ENCODE measurements around the gene GOLPH3L. TPM values are rescaled to one million over a fixed set of nuclear protein-coding genes. Genes with fewer than 3 reads are reported as not detected.
A peak's percentile ranks its signal among the peaks of the same experiment; 100 is the strongest.

The GOLPH3L gene
- total RNA-seq, 1 experiment from 2014 or later = 19.6 TPM

- no peaks in the 10 kb centered on the region for H3K27me3 ChIP-seq (ENCODE audit: control insufficient read depth, insufficient read depth, low read length)
- H3K9me3 ChIP-seq (ENCODE audit: control insufficient read depth, insufficient read depth, low read depth, low read length) = no peaks in the 10 kb centered on the region
- intact Hi-C loops (cut with micrococcal nuclease; ENCODE audit: unreplicated experiment) = loop anchor here (5.0 kb wide), 1 partner anchor 33 kb away; the partner anchor contains the start of gene MCL1
- no peak overlapping the region for H3K4me3 ChIP-seq (ENCODE audit: low read depth in 2 of 2, low read length in 2 of 2)
- peaks cover 17% of the 10 kb centered on the region for H3K4me1 ChIP-seq (ENCODE audit: control insufficient read depth, insufficient read depth, low read length)
- DNase-seq (ENCODE audit: low read depth, low spot score) (no peak), ATAC-seq (no peak)
- CTCF ChIA-PET = no interaction called here
- TF ChIP-seq POLR2AphosphoS5 (IDR thresholded peaks at IDR 0.05; ENCODE audit: low read depth, low read length) (no peak), TCF7L2 (IDR thresholded peaks at IDR 0.05; ENCODE audit: low read depth, low read length) (no peak), SIN3A (IDR thresholded peaks at IDR 0.05; ENCODE audit: borderline replicate concordance, insufficient read depth, low read depth, low read length) (no peak)
- TF ChIP-seq, protein P1, sequence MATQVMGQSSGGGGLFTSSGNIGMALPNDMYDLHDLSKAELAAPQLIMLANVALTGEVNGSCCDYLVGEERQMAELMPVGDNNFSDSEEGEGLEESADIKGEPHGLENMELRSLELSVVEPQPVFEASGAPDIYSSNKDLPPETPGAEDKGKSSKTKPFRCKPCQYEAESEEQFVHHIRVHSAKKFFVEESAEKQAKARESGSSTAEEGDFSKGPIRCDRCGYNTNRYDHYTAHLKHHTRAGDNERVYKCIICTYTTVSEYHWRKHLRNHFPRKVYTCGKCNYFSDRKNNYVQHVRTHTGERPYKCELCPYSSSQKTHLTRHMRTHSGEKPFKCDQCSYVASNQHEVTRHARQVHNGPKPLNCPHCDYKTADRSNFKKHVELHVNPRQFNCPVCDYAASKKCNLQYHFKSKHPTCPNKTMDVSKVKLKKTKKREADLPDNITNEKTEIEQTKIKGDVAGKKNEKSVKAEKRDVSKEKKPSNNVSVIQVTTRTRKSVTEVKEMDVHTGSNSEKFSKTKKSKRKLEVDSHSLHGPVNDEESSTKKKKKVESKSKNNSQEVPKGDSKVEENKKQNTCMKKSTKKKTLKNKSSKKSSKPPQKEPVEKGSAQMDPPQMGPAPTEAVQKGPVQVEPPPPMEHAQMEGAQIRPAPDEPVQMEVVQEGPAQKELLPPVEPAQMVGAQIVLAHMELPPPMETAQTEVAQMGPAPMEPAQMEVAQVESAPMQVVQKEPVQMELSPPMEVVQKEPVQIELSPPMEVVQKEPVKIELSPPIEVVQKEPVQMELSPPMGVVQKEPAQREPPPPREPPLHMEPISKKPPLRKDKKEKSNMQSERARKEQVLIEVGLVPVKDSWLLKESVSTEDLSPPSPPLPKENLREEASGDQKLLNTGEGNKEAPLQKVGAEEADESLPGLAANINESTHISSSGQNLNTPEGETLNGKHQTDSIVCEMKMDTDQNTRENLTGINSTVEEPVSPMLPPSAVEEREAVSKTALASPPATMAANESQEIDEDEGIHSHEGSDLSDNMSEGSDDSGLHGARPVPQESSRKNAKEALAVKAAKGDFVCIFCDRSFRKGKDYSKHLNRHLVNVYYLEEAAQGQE (IDR thresholded peaks at IDR 0.05; ENCODE audit: insufficient read depth in 1 of 2, low read depth in 2 of 2, low read length in 1 of 2) = no peak
- TF ChIP-seq, protein P2, sequence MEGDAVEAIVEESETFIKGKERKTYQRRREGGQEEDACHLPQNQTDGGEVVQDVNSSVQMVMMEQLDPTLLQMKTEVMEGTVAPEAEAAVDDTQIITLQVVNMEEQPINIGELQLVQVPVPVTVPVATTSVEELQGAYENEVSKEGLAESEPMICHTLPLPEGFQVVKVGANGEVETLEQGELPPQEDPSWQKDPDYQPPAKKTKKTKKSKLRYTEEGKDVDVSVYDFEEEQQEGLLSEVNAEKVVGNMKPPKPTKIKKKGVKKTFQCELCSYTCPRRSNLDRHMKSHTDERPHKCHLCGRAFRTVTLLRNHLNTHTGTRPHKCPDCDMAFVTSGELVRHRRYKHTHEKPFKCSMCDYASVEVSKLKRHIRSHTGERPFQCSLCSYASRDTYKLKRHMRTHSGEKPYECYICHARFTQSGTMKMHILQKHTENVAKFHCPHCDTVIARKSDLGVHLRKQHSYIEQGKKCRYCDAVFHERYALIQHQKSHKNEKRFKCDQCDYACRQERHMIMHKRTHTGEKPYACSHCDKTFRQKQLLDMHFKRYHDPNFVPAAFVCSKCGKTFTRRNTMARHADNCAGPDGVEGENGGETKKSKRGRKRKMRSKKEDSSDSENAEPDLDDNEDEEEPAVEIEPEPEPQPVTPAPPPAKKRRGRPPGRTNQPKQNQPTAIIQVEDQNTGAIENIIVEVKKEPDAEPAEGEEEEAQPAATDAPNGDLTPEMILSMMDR (IDR thresholded peaks at IDR 0.05) = no peak
- H3K36me3 ChIP-seq (ENCODE audit: control insufficient read depth, insufficient read depth, low read length) = no peaks in the 10 kb centered on the region
- no TSS peak for BruUV-seq (replicated peaks)
- no peak overlapping the region for H3K27ac ChIP-seq (ENCODE audit: low read length)
- POLR2A ChIA-PET = interaction anchor here (0.6 kb wide), 1 partner anchor 688 kb away, joined by 13 read pairs; no protein-coding TSS in a partner anchor
- in situ Hi-C loops (cut with HindIII; ENCODE audit: low pct_unique_long_range_greater_than_20kb, low sequenced_read_pairs) = no loop called here
These were observed 86.4 kb downstream of the GOLPH3L start for GRCh38 chr1:150610576-150610975.

GRCh38 chr1:150609732-150610131 lies 87.2 kb downstream of the GOLPH3L start:
- BruUV-seq (replicated peaks) = no TSS peak
- DNase-seq (ENCODE audit: low read depth, low spot score) (no peak), ATAC-seq (no peak)
- H3K27ac ChIP-seq (ENCODE audit: low read length) = 0 out of 2 replicates have a peak overlapping the region, but pooled peaks have one; percentile 19
- intact Hi-C loops (cut with micrococcal nuclease; ENCODE audit: unreplicated experiment) = loop anchor here (5.0 kb wide), 1 partner anchor 32 kb away; the partner anchor contains the start of gene MCL1
- H3K4me1 ChIP-seq (ENCODE audit: control insufficient read depth, insufficient read depth, low read length) = peaks cover 22% of the 10 kb centered on the region
- no peak overlapping the region for H3K4me3 ChIP-seq (ENCODE audit: low read depth in 2 of 2, low read length in 2 of 2)
- ChIA-PET POLR2A (interaction anchor here (1.4 kb wide), 1 partner anchor 30 kb away, joined by 6 read pairs; the partner anchor contains the start of gene MCL1), CTCF (no interaction called here)
- TF ChIP-seq SIN3A (IDR thresholded peaks at IDR 0.05; ENCODE audit: borderline replicate concordance, insufficient read depth, low read depth, low read length) (no peak), TCF7L2 (IDR thresholded peaks at IDR 0.05; ENCODE audit: low read depth, low read length) (no peak), POLR2AphosphoS5 (IDR thresholded peaks at IDR 0.05; ENCODE audit: low read depth, low read length) (no peak)
- TF ChIP-seq, protein P1 (IDR thresholded peaks at IDR 0.05; ENCODE audit: insufficient read depth in 1 of 2, low read depth in 2 of 2, low read length in 1 of 2) = no peak
- TF ChIP-seq, protein P2 (IDR thresholded peaks at IDR 0.05) = no peak
- no peaks in the 10 kb centered on the region for H3K27me3 ChIP-seq (ENCODE audit: control insufficient read depth, insufficient read depth, low read length)
- no peaks in the 10 kb centered on the region for H3K9me3 ChIP-seq (ENCODE audit: control insufficient read depth, insufficient read depth, low read depth, low read length)
- in situ Hi-C loops (cut with HindIII; ENCODE audit: low pct_unique_long_range_greater_than_20kb, low sequenced_read_pairs) = no loop called here
- H3K36me3 ChIP-seq (ENCODE audit: control insufficient read depth, insufficient read depth, low read length) = no peaks in the 10 kb centered on the region

All from Panc1 (cell line).